GM12878 (cell line): ENCODE results near the gene HIRA. TPM values are rescaled to one million over a fixed set of nuclear protein-coding genes. Genes with fewer than 3 reads are reported as not detected.

Source experiments
- ATAC-seq: fragments of 200-7000 bp; cut with Tn5 transposase; 3 replicates; pipeline ENCODE4 v1.9.1; 2020; ENCODE audit warnings: mild to moderate bottlenecking, moderate library complexity
- BruUV-seq: library from RNA; stranded (reverse); fragments of 400-500 nt; replicated peaks from 2 replicates; lab custom pipeline; 2021; lab: Mats Ljungman, UMichigan
- CTCF ChIA-PET: fragments of 300-600 bp; sonication (Branson Sonifier 250); formaldehyde crosslinking; extraction: SDS; loops from one replicate; lab custom pipeline; 2021; ENCODE audit warnings: inconsistent platforms; lab: Yijun Ruan, JAX
- POLR2A ChIA-PET: fragments of 350-600 bp; formaldehyde crosslinking; extraction: SDS; loops from one replicate; lab custom pipeline; 2021; ENCODE audit warnings: inconsistent platforms; lab: Charles Lee
- RAD21 ChIA-PET: fragments of 300-600 bp; sonication (Branson Sonifier 250); formaldehyde crosslinking; loops from one replicate; lab custom pipeline; 2023; ENCODE audit warnings: antibody characterized with exemption; ENCODE audit not compliant: unreplicated experiment; lab: Charles Lee
- SMC1A ChIA-PET: fragments of 300-600 bp; sonication (Branson Sonifier 250); formaldehyde crosslinking; loops from one replicate; lab custom pipeline; 2023; ENCODE audit not compliant: unreplicated experiment, uncharacterized antibody; lab: Charles Lee
- DNase-seq: peaks from one replicate; pipeline ENCODE4 v3.0.0-alpha.2; 2011; ENCODE audit warnings: low read depth, low spot score
- FAIRE-seq: peaks from 3 replicates; lab custom pipeline; 2011; peaks lifted over from hg19 to GRCh38; lab: Jason Lieb, UNC
- H2AFZ ChIP-seq: 2 replicates; pipeline ENCODE4 v1.6.0; 2011; ENCODE audit warnings: low read depth, low read length, control low read depth; ENCODE audit not compliant: control insufficient read depth
- H3K27ac ChIP-seq: 2 replicates; pipeline ENCODE4 v1.5.1; 2011; ENCODE audit warnings: control low read depth; ENCODE audit not compliant: control insufficient read depth, insufficient read depth
- H3K27me3 ChIP-seq, 2 experiments: replicated peaks in 1 of 2; 2 replicates each; pipeline versions ENCODE4 v1.6.0 to v1.6.1; 2011; ENCODE audit warnings: low read length in 1 of 2; ENCODE audit not compliant: control insufficient read depth in 2 of 2, insufficient read depth in 2 of 2
- H3K36me3 ChIP-seq, 2 experiments: 2 replicates each; pipeline ENCODE4 v1.5.1; 2011; ENCODE audit warnings: low read length in 1 of 2; ENCODE audit not compliant: control insufficient read depth in 2 of 2, insufficient read depth in 2 of 2
- H3K4me1 ChIP-seq: 2 replicates; pipeline ENCODE4 v1.6.1; 2011; ENCODE audit warnings: mild to moderate bottlenecking, low read length, moderate library complexity, mixed read lengths; ENCODE audit not compliant: control insufficient read depth, insufficient read depth
- H3K4me2 ChIP-seq: 2 replicates; pipeline ENCODE4 v1.6.0; 2011; ENCODE audit warnings: control low read depth; ENCODE audit not compliant: control insufficient read depth, insufficient read depth
- H3K4me3 ChIP-seq: fragments of 200-600 bp; sonication (generic); 2 replicates; pipeline ENCODE4 v1.5.1; 2016
- H3K79me2 ChIP-seq: 2 replicates; pipeline ENCODE4 v1.6.0; 2011; ENCODE audit warnings: low read length; ENCODE audit not compliant: control insufficient read depth, insufficient read depth
- H3K9ac ChIP-seq: 2 replicates; pipeline ENCODE4 v1.8.0; 2011; ENCODE audit warnings: low read length, control low read depth, mixed read lengths; ENCODE audit not compliant: control insufficient read depth, insufficient read depth
- H3K9me3 ChIP-seq: replicated peaks from 3 replicates; pipeline ENCODE4 v1.5.1; 2011; ENCODE audit warnings: mild to moderate bottlenecking, low read length; ENCODE audit not compliant: control insufficient read depth, insufficient read depth
- H4K20me1 ChIP-seq: 2 replicates; pipeline ENCODE4 v1.6.0; 2011; ENCODE audit not compliant: control insufficient read depth, insufficient read depth
- ASH2L ChIP-seq: fragments of 300-600, 200-600 bp; sonication (generic); IDR thresholded peaks from 2 replicates; pipeline ENCODE4 v1.6.1; 2017; ENCODE audit warnings: low read depth, mild to moderate bottlenecking, borderline replicate concordance
- EGR1 ChIP-seq, 2 experiments: IDR thresholded peaks; 1 replicate in 1 of 2; 2 replicates in 1 of 2; pipeline ENCODE4 v1.6.1; 2011 to 2012; ENCODE audit warnings: low read depth in 2 of 2, low read length in 2 of 2, borderline replicate concordance in 1 of 2, mild to moderate bottlenecking in 1 of 2, moderate library complexity in 1 of 2
- EP300 ChIP-seq, 2 experiments: fragments of 150-350 bp in 1 of 2; IDR thresholded peaks; 2 replicates each; pipeline ENCODE4 v1.6.1; 2011 to 2012; ENCODE audit warnings: low read depth in 2 of 2, low read length in 2 of 2, borderline replicate concordance in 1 of 2, improper control_type of control experiment in 1 of 2, inconsistent platforms in 1 of 2; ENCODE audit not compliant: control insufficient read depth in 1 of 2
- JUNB ChIP-seq: IDR thresholded peaks from 2 replicates; pipeline ENCODE4 v1.6.1; 2016; ENCODE audit warnings: antibody characterized with exemption, mild to moderate bottlenecking
- MTA2 ChIP-seq: fragments of 450-650 bp; IDR thresholded peaks from 2 replicates; pipeline ENCODE4 v1.6.1; 2016; ENCODE audit warnings: low read depth, mild to moderate bottlenecking, moderate library complexity
- NFYA ChIP-seq: IDR thresholded peaks from 2 replicates; pipeline ENCODE4 v1.6.1; 2011; ENCODE audit warnings: low read depth, mild to moderate bottlenecking, low read length, improper control_type of control experiment, borderline replicate concordance
- SIX5 ChIP-seq: IDR thresholded peaks from 2 replicates; pipeline ENCODE4 v1.6.1; 2011; ENCODE audit warnings: mild to moderate bottlenecking, low read depth, low read length, moderate library complexity; ENCODE audit not compliant: severe bottlenecking
- SMAD1 ChIP-seq: fragments of 450-650 bp; IDR thresholded peaks from 2 replicates; pipeline ENCODE4 v1.6.1; 2018; ENCODE audit warnings: mild to moderate bottlenecking, low read depth; ENCODE audit not compliant: partially characterized antibody
- ZBED1 ChIP-seq: IDR thresholded peaks from 2 replicates; pipeline ENCODE4 v1.6.1; 2016; ENCODE audit warnings: borderline replicate concordance
- ZNF24 ChIP-seq: fragments of 450-650 bp; IDR thresholded peaks from 2 replicates; pipeline ENCODE4 v1.6.1; 2017; ENCODE audit warnings: antibody characterized with exemption, mild to moderate bottlenecking
- WGBS: methylation state at CpG from one replicate; pipeline ENCODE4 v1.1.6; 2016; ENCODE audit warnings: low lambda C conversion rate; ENCODE audit not compliant: insufficient replicate concordance, insufficient coverage; ENCODE audit errors: missing lambda C conversion rate; 5-methylcytosine and 5-hydroxymethylcytosine counted together
- in situ Hi-C: fragments of 300-500 bp; cut with MboI; formaldehyde crosslinking; loops from 9 replicates; pipeline ENCODE4 v1.14.3; 2018; ENCODE audit warnings: mixed read lengths
- intact Hi-C: fragments of 100-400 bp; cut with micrococcal nuclease; formaldehyde crosslinking; loops from one replicate; pipeline ENCODE4 v1.14.2; 2022; ENCODE audit not compliant: unreplicated experiment
- polyA plus RNA-seq, 11 experiments: library from polyadenylated mRNA; depleted of rRNA in 4 of 11; unstranded in 6 of 11; stranded (reverse) in 5 of 11; fragments of >200 nt; fragmentation: Nextera tagmentation in 4 of 11; fragmentation: Illumina TruSeq in 1 of 11; extraction: Ambion mirVana in 4 of 11; extraction: Trizol in 1 of 11; gene quantifications; 1 replicate in 1 of 11; 2 replicates in 10 of 11; pipeline versions ENCODE4 v1.2.1 to v1.2.3, GENCODE V29; 2011 to 2016; ENCODE audit warnings: inconsistent platforms in 2 of 11, missing spikeins in 2 of 11, low read depth in 1 of 11
- total RNA-seq, 4 experiments: library from RNA; depleted of rRNA in 3 of 4; stranded (reverse); fragments of >200 nt in 3 of 4; fragmentation: Illumina TruSeq in 1 of 4; extraction: Trizol in 1 of 4; gene quantifications; 2 replicates each; pipeline versions ENCODE4 v1.2.1 to v1.2.3, GENCODE V29; 2013 to 2021
- TF ChIP-seq, protein P1 (sequence below): fragments of 450-650 bp; IDR thresholded peaks from 2 replicates; pipeline ENCODE4 v1.6.1; 2017; ENCODE audit warnings: borderline replicate concordance
- TF ChIP-seq, protein P2 (sequence below): fragments of 150-350 bp; IDR thresholded peaks from 2 replicates; pipeline ENCODE4 v1.6.1; 2016; ENCODE audit warnings: low read depth, low read length
- TF ChIP-seq, protein P3 (sequence below): fragments of 150-350 bp; IDR thresholded peaks from 2 replicates; pipeline ENCODE4 v1.6.1; 2014; ENCODE audit warnings: mild to moderate bottlenecking, low read depth, low read length

The HIRA gene
- total and polyA plus RNA-seq, 10 of the 15 experiments (the other 5 are each of a cell fraction or from before 2014, with no cell fraction given) = 0.34 to 32.7 (median 14.5) TPM

DNA sequence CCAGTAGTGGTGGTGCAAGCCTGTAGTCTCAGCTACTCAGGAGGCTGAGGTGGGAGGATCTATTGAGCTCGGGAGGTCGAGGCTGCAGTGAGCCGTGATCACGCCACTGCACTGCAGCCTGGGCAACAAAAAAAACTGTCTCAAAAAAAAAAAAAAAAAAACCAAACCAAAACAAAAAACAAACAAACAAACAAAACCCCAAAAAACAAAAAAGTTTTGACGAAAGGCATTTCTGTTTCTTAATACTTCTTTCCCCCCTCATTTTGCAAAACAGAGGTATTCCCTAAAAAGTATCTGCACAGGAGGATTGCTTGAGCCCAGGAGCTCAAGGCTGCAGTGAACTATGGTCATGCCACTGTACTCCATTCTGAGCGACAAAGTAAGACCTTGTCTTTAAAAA lies 11.2 kb downstream of the HIRA start:
- no peak for DNase-seq
- RAD21 ChIA-PET = no interaction called here
- no peak overlapping the region for H3K4me2 ChIP-seq
- H3K9me3 ChIP-seq = no peaks in the 10 kb centered on the region; the same call in 2 of the 3 replicates
- H4K20me1 ChIP-seq = no peaks in the 10 kb centered on the region
- 0 out of 2 replicates have a peak overlapping the region, but pooled peaks have one; percentile 18 for H3K27ac ChIP-seq
- no peak overlapping the region for H3K9ac ChIP-seq
- intact Hi-C loops = loop anchor here (10.0 kb wide), 1 partner anchor 126 kb away; the partner anchor contains the start of gene CLTCL1
- H3K79me2 ChIP-seq = peaks cover 75% of the 10 kb centered on the region
- no peaks in the 10 kb centered on the region for H3K27me3 ChIP-seq
- H3K4me3 ChIP-seq = no peak overlapping the region
- SMC1A ChIA-PET = interaction anchor here (0.9 to 1.0 kb wide), 2 partner anchors 33 to 50 kb away, joined by 3 read pairs; no protein-coding TSS in a partner anchor
- POLR2A ChIA-PET = interaction anchor here (0.7 to 1.7 kb wide), 3 partner anchors 11 to 323 kb away, joined by 3 to 5 read pairs (median 3); partner anchors contain the start of gene HIRA
- TF ChIP-seq ASH2L (no peak), SIX5 (no peak), ZBED1 (no peak), NFYA (no peak), SMAD1 (no peak), EP300 (IDR thresholded peaks at IDR 0.05; ENCODE audit: borderline replicate concordance in 1 of 2, control insufficient read depth in 1 of 2, low read depth in 2 of 2, low read length in 2 of 2) (no peak), MTA2 (no peak), JUNB (no peak), EGR1 (IDR thresholded peaks at IDR 0.05; ENCODE audit: borderline replicate concordance in 1 of 2, low read depth in 2 of 2, low read length in 2 of 2) (no peak), ZNF24 (no peak)
- TF ChIP-seq, protein P1, sequence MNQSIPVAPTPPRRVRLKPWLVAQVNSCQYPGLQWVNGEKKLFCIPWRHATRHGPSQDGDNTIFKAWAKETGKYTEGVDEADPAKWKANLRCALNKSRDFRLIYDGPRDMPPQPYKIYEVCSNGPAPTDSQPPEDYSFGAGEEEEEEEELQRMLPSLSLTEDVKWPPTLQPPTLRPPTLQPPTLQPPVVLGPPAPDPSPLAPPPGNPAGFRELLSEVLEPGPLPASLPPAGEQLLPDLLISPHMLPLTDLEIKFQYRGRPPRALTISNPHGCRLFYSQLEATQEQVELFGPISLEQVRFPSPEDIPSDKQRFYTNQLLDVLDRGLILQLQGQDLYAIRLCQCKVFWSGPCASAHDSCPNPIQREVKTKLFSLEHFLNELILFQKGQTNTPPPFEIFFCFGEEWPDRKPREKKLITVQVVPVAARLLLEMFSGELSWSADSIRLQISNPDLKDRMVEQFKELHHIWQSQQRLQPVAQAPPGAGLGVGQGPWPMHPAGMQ = no peak
- TF ChIP-seq, protein P2, sequence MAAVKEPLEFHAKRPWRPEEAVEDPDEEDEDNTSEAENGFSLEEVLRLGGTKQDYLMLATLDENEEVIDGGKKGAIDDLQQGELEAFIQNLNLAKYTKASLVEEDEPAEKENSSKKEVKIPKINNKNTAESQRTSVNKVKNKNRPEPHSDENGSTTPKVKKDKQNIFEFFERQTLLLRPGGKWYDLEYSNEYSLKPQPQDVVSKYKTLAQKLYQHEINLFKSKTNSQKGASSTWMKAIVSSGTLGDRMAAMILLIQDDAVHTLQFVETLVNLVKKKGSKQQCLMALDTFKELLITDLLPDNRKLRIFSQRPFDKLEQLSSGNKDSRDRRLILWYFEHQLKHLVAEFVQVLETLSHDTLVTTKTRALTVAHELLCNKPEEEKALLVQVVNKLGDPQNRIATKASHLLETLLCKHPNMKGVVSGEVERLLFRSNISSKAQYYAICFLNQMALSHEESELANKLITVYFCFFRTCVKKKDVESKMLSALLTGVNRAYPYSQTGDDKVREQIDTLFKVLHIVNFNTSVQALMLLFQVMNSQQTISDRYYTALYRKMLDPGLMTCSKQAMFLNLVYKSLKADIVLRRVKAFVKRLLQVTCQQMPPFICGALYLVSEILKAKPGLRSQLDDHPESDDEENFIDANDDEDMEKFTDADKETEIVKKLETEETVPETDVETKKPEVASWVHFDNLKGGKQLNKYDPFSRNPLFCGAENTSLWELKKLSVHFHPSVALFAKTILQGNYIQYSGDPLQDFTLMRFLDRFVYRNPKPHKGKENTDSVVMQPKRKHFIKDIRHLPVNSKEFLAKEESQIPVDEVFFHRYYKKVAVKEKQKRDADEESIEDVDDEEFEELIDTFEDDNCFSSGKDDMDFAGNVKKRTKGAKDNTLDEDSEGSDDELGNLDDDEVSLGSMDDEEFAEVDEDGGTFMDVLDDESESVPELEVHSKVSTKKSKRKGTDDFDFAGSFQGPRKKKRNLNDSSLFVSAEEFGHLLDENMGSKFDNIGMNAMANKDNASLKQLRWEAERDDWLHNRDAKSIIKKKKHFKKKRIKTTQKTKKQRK = no peak
- TF ChIP-seq, protein P3, sequence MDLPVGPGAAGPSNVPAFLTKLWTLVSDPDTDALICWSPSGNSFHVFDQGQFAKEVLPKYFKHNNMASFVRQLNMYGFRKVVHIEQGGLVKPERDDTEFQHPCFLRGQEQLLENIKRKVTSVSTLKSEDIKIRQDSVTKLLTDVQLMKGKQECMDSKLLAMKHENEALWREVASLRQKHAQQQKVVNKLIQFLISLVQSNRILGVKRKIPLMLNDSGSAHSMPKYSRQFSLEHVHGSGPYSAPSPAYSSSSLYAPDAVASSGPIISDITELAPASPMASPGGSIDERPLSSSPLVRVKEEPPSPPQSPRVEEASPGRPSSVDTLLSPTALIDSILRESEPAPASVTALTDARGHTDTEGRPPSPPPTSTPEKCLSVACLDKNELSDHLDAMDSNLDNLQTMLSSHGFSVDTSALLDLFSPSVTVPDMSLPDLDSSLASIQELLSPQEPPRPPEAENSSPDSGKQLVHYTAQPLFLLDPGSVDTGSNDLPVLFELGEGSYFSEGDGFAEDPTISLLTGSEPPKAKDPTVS = no peak
- TF ChIP-seq, all 136 proteins: peak for 0
- ATAC-seq (no peak), FAIRE-seq (no peak)
- CTCF ChIA-PET = interaction anchor here (1.6 kb wide), 1 partner anchor 241 kb away, joined by 3 read pairs; no protein-coding TSS in a partner anchor
- no TSS peak for BruUV-seq
- in situ Hi-C loops = no loop called here
- peaks cover 0 to 5% of the 10 kb centered on the region in 2 experiments; a peak in 1 of 4 replicates for H3K36me3 ChIP-seq
- H3K4me1 ChIP-seq = peaks cover 11% of the 10 kb centered on the region
- 67% methylated on average over 6 of the region's 6 CpGs for WGBS
- no peak overlapping the region for H2AFZ ChIP-seq
